HepG2 (cell line): ENCODE results near the gene NOTCH3. TPM values are rescaled to one million over a fixed set of nuclear protein-coding genes. Genes with fewer than 3 reads are reported as not detected.

Experiments used
- ARID4A ChIP-seq: sonication (generic); formaldehyde crosslinking; IDR thresholded peaks from 2 replicates; pipeline ENCODE4 v1.5.0; 2020; ENCODE audit warnings: mild to moderate bottlenecking, missing genetic modification reagents, borderline replicate concordance
- ATF2 ChIP-seq: sonication (generic); formaldehyde crosslinking; IDR thresholded peaks from 2 replicates; pipeline ENCODE4 v1.4.0; 2020; ENCODE audit warnings: missing genetic modification reagents
- DPF2 ChIP-seq: sonication (generic); formaldehyde crosslinking; IDR thresholded peaks from 2 replicates; pipeline ENCODE4 v1.4.0; 2020; ENCODE audit warnings: mild to moderate bottlenecking, low read depth, missing genetic modification reagents, borderline replicate concordance
- HHEX ChIP-seq: IDR thresholded peaks from 2 replicates; pipeline ENCODE4 v1.6.1; 2016; ENCODE audit warnings: control low read depth
- MNT ChIP-seq: fragments of 450-650 bp; IDR thresholded peaks from 2 replicates; pipeline ENCODE4 v1.6.1; 2016
- NFE2 ChIP-seq: sonication (generic); formaldehyde crosslinking; IDR thresholded peaks from 2 replicates; pipeline ENCODE4 v1.4.0; 2020; ENCODE audit warnings: missing genetic modification reagents
- NR2F6 ChIP-seq, 2 experiments: IDR thresholded peaks; 2 replicates each; pipeline ENCODE4 v1.6.1; 2016; ENCODE audit warnings: antibody characterized with exemption in 1 of 2, mild to moderate bottlenecking in 1 of 2
- SP2 ChIP-seq: sonication (generic); formaldehyde crosslinking; IDR thresholded peaks from 2 replicates; pipeline ENCODE4 v1.5.1; 2020; ENCODE audit warnings: mild to moderate bottlenecking, missing genetic modification reagents
- TFDP1 ChIP-seq: IDR thresholded peaks from 2 replicates; pipeline ENCODE4 v1.6.1; 2016; ENCODE audit warnings: missing compliant biosample characterization, missing genetic modification reagents, borderline replicate concordance
- THAP7 ChIP-seq: sonication (generic); formaldehyde crosslinking; IDR thresholded peaks from 2 replicates; pipeline ENCODE4 v1.8.1; 2023; ENCODE audit warnings: mild to moderate bottlenecking, missing genetic modification reagents
- ZBTB7A ChIP-seq: sonication (generic); formaldehyde crosslinking; IDR thresholded peaks from 2 replicates; pipeline ENCODE4 v1.8.0; 2022; ENCODE audit warnings: mild to moderate bottlenecking, missing genetic modification reagents
- ZNF232 ChIP-seq: sonication (generic); formaldehyde crosslinking; IDR thresholded peaks from 2 replicates; pipeline ENCODE4 v1.4.0; 2020; ENCODE audit warnings: missing genetic modification reagents, borderline replicate concordance
- ZNF275 ChIP-seq: sonication (generic); formaldehyde crosslinking; IDR thresholded peaks from 2 replicates; pipeline ENCODE4 v1.8.0; 2022; ENCODE audit warnings: missing genetic modification reagents, mild to moderate bottlenecking, inconsistent platforms, borderline replicate concordance
- ZNF44 ChIP-seq: sonication (generic); formaldehyde crosslinking; IDR thresholded peaks from 2 replicates; pipeline ENCODE4 v1.5.1; 2020; ENCODE audit warnings: mild to moderate bottlenecking, missing genetic modification reagents
- ZXDC ChIP-seq: sonication (generic); formaldehyde crosslinking; IDR thresholded peaks from 2 replicates; pipeline ENCODE4 v1.5.0; 2020; ENCODE audit warnings: mild to moderate bottlenecking, missing genetic modification reagents
- polyA plus RNA-seq, 8 experiments: library from polyadenylated mRNA; depleted of rRNA in 3 of 8; stranded (reverse) in 7 of 8; unstranded in 1 of 8; fragments of >200 nt; fragmentation: Illumina TruSeq in 4 of 8; extraction: Trizol in 4 of 8; gene quantifications; 2 replicates each; pipeline versions ENCODE4 v1.2.1 to v1.2.3, GENCODE V29; 2011 to 2016; ENCODE audit warnings: low read depth in 4 of 8, missing spikeins in 1 of 8, mixed read lengths in 1 of 8; ENCODE audit not compliant: insufficient read depth in 1 of 8
- total RNA-seq, 5 experiments: library from RNA; depleted of rRNA; stranded (reverse); fragments of >200 nt; fragmentation: Illumina TruSeq; extraction: Trizol; gene quantifications; 2 replicates each; pipeline ENCODE4 v1.2.3, GENCODE V29; 2016; ENCODE audit warnings: low read depth in 1 of 5

The NOTCH3 gene
- total and polyA plus RNA-seq, 2 of the 13 experiments (the other 11 are each of a cell fraction or from before 2014, with no cell fraction given) = 0.09 to 0.28 TPM

- no peak for TF ChIP-seq TFDP1 (CRISPR knock-in tag)
- TF ChIP-seq HHEX (CRISPR knock-in tag) = no peak
- peak; percentile 86; the same call in 1 of the 2 replicates for TF ChIP-seq ARID4A (CRISPR knock-in tag)
- no peak for TF ChIP-seq THAP7
- TF ChIP-seq ZBTB7A = no peak
- 0 out of 2 replicates have a peak, but pooled peaks have one; percentile 2 for TF ChIP-seq ZNF44 (CRISPR knock-in tag)
- no peak for TF ChIP-seq NFE2
- TF ChIP-seq ATF2 (CRISPR knock-in tag) = no peak
- no peak for TF ChIP-seq ZNF232
- TF ChIP-seq ZNF275 (CRISPR knock-in tag) = no peak
- TF ChIP-seq ZXDC = no peak
- no peak for TF ChIP-seq NR2F6 (IDR thresholded peaks at IDR 0.05)
- TF ChIP-seq NR2F6 (CRISPR knock-in tag; IDR thresholded peaks at IDR 0.05) = no peak
- no peak for TF ChIP-seq MNT
- no peak for TF ChIP-seq SP2 (CRISPR knock-in tag)
- no peak for TF ChIP-seq DPF2 (CRISPR knock-in tag)
These were observed 76.1 kb downstream of the NOTCH3 start (continued) for GRCh38 chr19:15124572-15125231.
